ENCODE results near the gene METTL2B. TPM values are rescaled to one million over a fixed set of nuclear protein-coding genes. Genes with fewer than 3 reads are reported as not detected.
"Not testable (repeated sequence)": the region's sequence is repeated elsewhere in the genome, so short reads cannot be mapped to it uniquely, and the experiment has no call there.

Gene METTL2B
- total and polyA plus RNA-seq, 2 of the 13 experiments (the other 11 are each of a cell fraction or from before 2014, with no cell fraction given) = 15.5 to 33.1 TPM

DNA sequence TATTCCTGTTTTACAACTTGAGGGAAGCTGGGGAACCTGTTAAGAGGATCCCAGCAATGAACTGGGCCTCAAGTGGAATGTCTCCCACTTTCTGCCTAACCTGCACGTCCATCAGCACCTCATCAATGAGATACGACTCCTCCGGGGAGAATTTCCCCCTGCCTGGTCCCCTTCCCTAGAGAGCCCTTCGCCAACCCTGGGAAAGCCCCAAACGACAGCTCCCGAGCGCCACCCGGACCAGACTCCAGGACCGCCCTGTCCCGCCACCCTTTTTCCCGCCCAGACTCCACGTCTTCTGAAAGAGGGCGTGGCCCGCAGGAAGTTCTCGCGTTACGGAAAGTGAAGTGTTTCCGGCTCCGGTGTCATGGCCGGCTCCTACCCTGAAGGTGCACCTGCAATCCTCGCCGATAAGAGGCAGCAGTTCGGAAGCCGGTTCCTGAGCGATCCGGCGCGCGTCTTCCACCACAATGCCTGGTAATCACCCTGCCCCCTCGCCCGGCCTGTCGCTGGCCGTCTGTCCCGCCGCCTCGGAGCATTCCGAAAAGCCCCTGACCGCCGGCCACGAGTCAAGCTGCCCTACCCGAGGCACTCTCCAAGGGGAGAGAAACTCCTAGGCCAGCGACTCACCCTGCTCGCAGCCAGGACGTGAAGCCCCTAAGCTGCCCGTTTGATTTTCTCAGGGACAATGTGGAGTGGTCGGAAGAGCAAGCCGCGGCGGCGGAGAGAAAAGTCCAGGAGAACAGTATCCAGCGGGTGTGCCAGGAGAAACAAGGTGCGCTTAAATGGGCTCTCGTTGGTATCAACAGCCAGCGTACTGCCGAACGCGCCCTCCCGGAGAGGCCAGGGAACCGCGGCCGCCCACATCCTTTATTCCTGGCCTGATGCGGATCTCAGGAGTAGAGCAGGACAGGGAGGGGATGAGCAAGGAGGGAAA is at the start of gene METTL2B (continued):
- TF ChIP-seq ZNF280D (CRISPR knock-in tag; IDR thresholded peaks at IDR 0.05) = peak; percentile 81
- TF ChIP-seq ZNF558 (CRISPR knock-in tag; IDR thresholded peaks at IDR 0.05; ENCODE audit: borderline replicate concordance) = peak; percentile 73; the same call in 1 of the 2 replicates
- TF ChIP-seq YEATS4 (CRISPR knock-in tag; IDR thresholded peaks at IDR 0.05; ENCODE audit: borderline replicate concordance) = peak; percentile 88
- peak; percentile 72; the same call in 1 of the 2 replicates for TF ChIP-seq ZSCAN21 (CRISPR knock-in tag; IDR thresholded peaks at IDR 0.05; ENCODE audit: borderline replicate concordance)
- TF ChIP-seq RBFOX2 (IDR thresholded peaks at IDR 0.05; ENCODE audit: low read depth, low read length) = peak; percentile 69
- TF ChIP-seq RXRB (CRISPR knock-in tag; IDR thresholded peaks at IDR 0.05; ENCODE audit: borderline replicate concordance) = peak; percentile 52; the same call in 1 of the 2 replicates
- TF ChIP-seq, protein P1, sequence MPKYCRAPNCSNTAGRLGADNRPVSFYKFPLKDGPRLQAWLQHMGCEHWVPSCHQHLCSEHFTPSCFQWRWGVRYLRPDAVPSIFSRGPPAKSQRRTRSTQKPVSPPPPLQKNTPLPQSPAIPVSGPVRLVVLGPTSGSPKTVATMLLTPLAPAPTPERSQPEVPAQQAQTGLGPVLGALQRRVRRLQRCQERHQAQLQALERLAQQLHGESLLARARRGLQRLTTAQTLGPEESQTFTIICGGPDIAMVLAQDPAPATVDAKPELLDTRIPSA (CRISPR knock-in tag; IDR thresholded peaks at IDR 0.05; ENCODE audit: borderline replicate concordance) = peak; percentile 23; the same call in 1 of the 2 replicates
- TF ChIP-seq ZSCAN31 (CRISPR knock-in tag; IDR thresholded peaks at IDR 0.05; ENCODE audit: low read depth) = peak; percentile 56
- TF ChIP-seq ZNF292 (CRISPR knock-in tag; IDR thresholded peaks at IDR 0.05; ENCODE audit: borderline replicate concordance, low read depth) = peak; percentile 60; the same call in 1 of the 2 replicates
- peak; percentile 78; the same call in 1 of the 2 replicates for TF ChIP-seq HIVEP1 (CRISPR knock-in tag; IDR thresholded peaks at IDR 0.05)
- 0 out of 2 replicates have a peak, but pooled peaks have one; percentile 63 for TF ChIP-seq ZNF451 (CRISPR knock-in tag; IDR thresholded peaks at IDR 0.05)
- peak; percentile 19; the same call in 1 of the 2 replicates for TF ChIP-seq KAT7 (CRISPR knock-in tag; IDR thresholded peaks at IDR 0.05; ENCODE audit: borderline replicate concordance)
- peak; percentile 87 for TF ChIP-seq BRD4 (CRISPR knock-in tag; IDR thresholded peaks at IDR 0.05)
- TF ChIP-seq MAZ (IDR thresholded peaks at IDR 0.05; ENCODE audit: borderline replicate concordance, low read depth, low read length) = not testable (repeated sequence)
- peak; percentile 56; the same call in 1 of the 2 replicates for TF ChIP-seq MAZ (CRISPR knock-in tag; IDR thresholded peaks at IDR 0.05; ENCODE audit: low read depth)
- TF ChIP-seq MTF2 (CRISPR knock-in tag; IDR thresholded peaks at IDR 0.05; ENCODE audit: borderline replicate concordance) = peak; percentile 29; the same call in 1 of the 2 replicates
- TF ChIP-seq GATAD2A (CRISPR knock-in tag; IDR thresholded peaks at IDR 0.05) = peak; percentile 32; the same call in 1 of the 2 replicates
- TF ChIP-seq, protein P2, sequence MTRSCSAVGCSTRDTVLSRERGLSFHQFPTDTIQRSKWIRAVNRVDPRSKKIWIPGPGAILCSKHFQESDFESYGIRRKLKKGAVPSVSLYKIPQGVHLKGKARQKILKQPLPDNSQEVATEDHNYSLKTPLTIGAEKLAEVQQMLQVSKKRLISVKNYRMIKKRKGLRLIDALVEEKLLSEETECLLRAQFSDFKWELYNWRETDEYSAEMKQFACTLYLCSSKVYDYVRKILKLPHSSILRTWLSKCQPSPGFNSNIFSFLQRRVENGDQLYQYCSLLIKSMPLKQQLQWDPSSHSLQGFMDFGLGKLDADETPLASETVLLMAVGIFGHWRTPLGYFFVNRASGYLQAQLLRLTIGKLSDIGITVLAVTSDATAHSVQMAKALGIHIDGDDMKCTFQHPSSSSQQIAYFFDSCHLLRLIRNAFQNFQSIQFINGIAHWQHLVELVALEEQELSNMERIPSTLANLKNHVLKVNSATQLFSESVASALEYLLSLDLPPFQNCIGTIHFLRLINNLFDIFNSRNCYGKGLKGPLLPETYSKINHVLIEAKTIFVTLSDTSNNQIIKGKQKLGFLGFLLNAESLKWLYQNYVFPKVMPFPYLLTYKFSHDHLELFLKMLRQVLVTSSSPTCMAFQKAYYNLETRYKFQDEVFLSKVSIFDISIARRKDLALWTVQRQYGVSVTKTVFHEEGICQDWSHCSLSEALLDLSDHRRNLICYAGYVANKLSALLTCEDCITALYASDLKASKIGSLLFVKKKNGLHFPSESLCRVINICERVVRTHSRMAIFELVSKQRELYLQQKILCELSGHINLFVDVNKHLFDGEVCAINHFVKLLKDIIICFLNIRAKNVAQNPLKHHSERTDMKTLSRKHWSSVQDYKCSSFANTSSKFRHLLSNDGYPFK (CRISPR knock-in tag; IDR thresholded peaks at IDR 0.05; ENCODE audit: borderline replicate concordance) = peak; percentile 69; the same call in 1 of the 2 replicates
